ENCODE measurements around the gene ZNF280C. TPM values are rescaled to one million over a fixed set of nuclear protein-coding genes. Genes with fewer than 3 reads are reported as not detected.

Gene ZNF280C
- total and polyA plus RNA-seq, 3 donors from 2014 or later = 12.5 to 34.4 (median 24.5) TPM

DNA sequence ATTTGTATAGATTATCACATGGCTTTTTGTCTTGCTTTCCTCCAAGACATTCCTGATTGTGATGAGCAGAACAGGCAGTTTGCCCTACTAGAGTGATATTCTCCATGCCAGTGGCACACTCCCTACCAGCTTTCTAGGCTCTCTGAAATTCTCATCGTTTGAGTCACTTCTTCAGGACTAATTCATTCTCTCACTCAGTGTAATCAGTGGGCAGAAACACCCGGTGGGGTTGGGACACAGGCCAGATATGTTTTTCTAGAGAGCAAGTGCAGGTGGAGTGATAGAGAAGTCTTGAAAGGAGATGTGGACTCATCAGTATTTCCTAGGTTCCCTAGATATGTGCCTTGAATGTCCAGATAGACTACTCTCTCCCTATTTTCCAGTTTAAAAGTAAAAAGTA is 83.8 kb downstream of the ZNF280C start:
- Histone ChIP-seq H3K4me1 (no peaks in the 10 kb centered on the region), H3K27ac (no peak overlapping the region), H3K9me3 (no peaks in the 10 kb centered on the region), H3K4me3 (no peak overlapping the region), H3K36me3 (ENCODE audit: low read depth, missing control alignments) (no peaks in the 10 kb centered on the region), H3K27me3 (no peaks in the 10 kb centered on the region)
- 57 to 67% methylated on average over 2 of the region's 2 CpGs for WGBS, 2 donors
- TF ChIP-seq, protein P1, sequence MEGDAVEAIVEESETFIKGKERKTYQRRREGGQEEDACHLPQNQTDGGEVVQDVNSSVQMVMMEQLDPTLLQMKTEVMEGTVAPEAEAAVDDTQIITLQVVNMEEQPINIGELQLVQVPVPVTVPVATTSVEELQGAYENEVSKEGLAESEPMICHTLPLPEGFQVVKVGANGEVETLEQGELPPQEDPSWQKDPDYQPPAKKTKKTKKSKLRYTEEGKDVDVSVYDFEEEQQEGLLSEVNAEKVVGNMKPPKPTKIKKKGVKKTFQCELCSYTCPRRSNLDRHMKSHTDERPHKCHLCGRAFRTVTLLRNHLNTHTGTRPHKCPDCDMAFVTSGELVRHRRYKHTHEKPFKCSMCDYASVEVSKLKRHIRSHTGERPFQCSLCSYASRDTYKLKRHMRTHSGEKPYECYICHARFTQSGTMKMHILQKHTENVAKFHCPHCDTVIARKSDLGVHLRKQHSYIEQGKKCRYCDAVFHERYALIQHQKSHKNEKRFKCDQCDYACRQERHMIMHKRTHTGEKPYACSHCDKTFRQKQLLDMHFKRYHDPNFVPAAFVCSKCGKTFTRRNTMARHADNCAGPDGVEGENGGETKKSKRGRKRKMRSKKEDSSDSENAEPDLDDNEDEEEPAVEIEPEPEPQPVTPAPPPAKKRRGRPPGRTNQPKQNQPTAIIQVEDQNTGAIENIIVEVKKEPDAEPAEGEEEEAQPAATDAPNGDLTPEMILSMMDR (IDR thresholded peaks at IDR 0.05) = no peak
- TF ChIP-seq POLR2A (IDR thresholded peaks at IDR 0.05) = no peak
- intact Hi-C loops (cut with DNase I; ENCODE audit: low total_unique reads) = loop anchor here (10.0 kb wide), 1 partner anchor 110 kb away; no protein-coding TSS in a partner anchor
- DNase-seq = no peak

DNA sequence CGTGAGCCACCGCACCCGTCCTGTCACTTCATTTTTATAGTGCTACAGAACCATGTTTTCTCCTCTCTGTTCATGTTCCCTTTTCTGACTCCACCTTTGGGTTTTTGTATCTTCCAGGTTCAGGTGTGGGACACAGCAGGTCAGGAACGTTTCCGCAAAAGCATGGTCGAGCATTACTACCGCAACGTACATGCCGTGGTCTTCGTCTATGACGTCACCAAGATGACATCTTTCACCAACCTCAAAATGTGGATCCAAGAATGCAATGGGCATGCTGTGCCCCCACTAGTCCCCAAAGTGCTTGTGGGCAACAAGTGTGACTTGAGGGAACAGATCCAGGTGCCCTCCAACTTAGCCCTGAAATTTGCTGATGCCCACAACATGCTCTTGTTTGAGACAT is 84.5 kb downstream of the ZNF280C start:
- 88 to 92% methylated on average over 11 of the region's 11 CpGs for WGBS, 2 donors
- TF ChIP-seq, protein P1 (IDR thresholded peaks at IDR 0.05) = no peak
- no peak for TF ChIP-seq POLR2A (IDR thresholded peaks at IDR 0.05)
- intact Hi-C loops (cut with DNase I; ENCODE audit: low total_unique reads) = loop anchor here (10.0 kb wide), 1 partner anchor 109 kb away; no protein-coding TSS in a partner anchor
- Histone ChIP-seq H3K9me3 (no peaks in the 10 kb centered on the region), H3K27ac (no peak overlapping the region), H3K4me1 (no peaks in the 10 kb centered on the region), H3K27me3 (no peaks in the 10 kb centered on the region), H3K4me3 (no peak overlapping the region), H3K36me3 (ENCODE audit: low read depth, missing control alignments) (no peaks in the 10 kb centered on the region)
- DNase-seq = no peak

DNA sequence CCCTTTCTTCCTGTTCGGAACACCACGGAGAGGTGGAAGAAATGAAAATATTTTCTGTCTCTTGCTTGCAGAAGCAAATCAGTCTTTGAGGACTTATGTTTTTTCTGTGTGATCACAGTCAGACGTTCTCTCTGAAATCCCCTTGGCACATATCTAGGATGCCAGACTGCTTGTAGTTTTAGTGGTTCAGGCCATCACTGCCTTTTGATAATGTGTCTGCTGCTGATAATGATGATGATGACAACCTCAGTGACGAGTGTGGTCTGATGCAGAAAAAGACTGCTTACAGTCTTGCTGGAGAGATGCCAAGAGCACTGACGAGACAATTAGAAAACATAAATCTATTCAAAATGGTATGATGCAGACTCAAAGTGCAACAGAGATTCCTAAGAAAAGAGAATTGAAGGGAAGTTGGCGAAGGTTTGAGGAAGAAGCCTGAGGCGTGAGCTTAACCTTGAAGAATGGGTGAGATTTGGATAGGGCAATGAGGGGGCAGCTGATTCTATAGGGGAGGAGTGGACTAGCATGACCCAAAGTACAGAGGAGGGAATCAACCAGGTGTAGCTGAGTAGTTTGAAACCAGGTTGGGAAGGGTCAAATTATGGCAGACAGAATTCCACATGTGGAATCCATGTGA is 89.0 kb downstream of the ZNF280C start:
- no peak for TF ChIP-seq POLR2A (IDR thresholded peaks at IDR 0.05)
- TF ChIP-seq, protein P1 (IDR thresholded peaks at IDR 0.05) = no peak
- WGBS, 2 donors = 50 to 67% methylated on average over 7 of the region's 7 CpGs
- H3K4me1 ChIP-seq = no peaks in the 10 kb centered on the region
- no peak overlapping the region for H3K27ac ChIP-seq
- intact Hi-C loops (cut with DNase I; ENCODE audit: low total_unique reads) = loop anchor here (10.0 kb wide), 1 partner anchor 105 kb away; no protein-coding TSS in a partner anchor
- no peak overlapping the region for H3K4me3 ChIP-seq
- H3K27me3 ChIP-seq = no peaks in the 10 kb centered on the region
- H3K9me3 ChIP-seq = no peaks in the 10 kb centered on the region
- DNase-seq = no peak
- no peaks in the 10 kb centered on the region for H3K36me3 ChIP-seq (ENCODE audit: low read depth, missing control alignments)

DNA sequence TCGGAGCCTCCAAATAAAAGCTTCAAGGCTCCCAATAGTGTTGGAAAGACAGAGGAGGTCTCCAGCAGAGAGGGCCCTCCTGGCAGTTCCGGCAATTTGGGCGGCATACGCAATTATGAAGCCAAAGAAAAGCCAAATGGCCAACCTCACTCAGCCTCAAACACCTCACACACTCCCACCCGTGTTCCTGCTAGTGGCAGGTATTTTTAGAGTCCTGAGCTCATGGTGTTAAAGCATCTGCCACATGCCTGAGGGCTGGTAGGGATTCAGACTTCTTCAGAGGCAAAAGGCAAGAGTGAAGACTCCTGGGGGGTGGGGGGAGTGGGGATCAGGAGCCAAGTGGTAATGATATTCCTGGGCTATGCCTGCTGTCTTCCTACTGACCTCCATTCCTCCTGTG is 89.5 kb downstream of the ZNF280C start:
- Histone ChIP-seq H3K27ac (no peak overlapping the region), H3K36me3 (ENCODE audit: low read depth, missing control alignments) (no peaks in the 10 kb centered on the region), H3K9me3 (no peaks in the 10 kb centered on the region), H3K27me3 (no peaks in the 10 kb centered on the region), H3K4me1 (no peaks in the 10 kb centered on the region), H3K4me3 (no peak overlapping the region)
- TF ChIP-seq, protein P1 (IDR thresholded peaks at IDR 0.05) = no peak
- no peak for TF ChIP-seq POLR2A (IDR thresholded peaks at IDR 0.05)
- WGBS, 2 donors = 50 to 75% methylated on average over 1 to 4 of the region's 5 CpGs
- intact Hi-C loops (cut with DNase I; ENCODE audit: low total_unique reads) = no loop called here
- no peak for DNase-seq

DNA sequence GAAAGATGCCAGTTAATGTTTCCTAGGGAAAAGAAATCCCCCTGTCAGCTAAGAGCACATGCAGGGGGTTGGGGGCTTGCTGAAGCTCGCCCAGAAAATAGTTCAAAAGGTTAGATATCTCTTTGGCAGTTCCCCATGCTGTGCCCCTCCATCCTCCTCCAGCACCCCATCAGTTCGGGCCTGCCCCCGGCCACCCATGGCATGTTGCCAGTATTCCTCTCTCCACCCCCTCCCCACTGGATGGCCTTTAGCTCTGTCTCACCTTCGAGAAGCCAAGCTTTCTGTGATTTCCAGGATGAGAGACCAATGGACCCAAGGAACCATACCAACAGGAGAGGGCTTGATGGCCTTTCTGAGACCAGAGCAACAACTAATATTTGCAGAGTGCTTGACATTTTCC is 91.8 kb downstream of the ZNF280C start:
- H3K27ac ChIP-seq = no peak overlapping the region
- H3K9me3 ChIP-seq = no peaks in the 10 kb centered on the region
- no peaks in the 10 kb centered on the region for H3K36me3 ChIP-seq (ENCODE audit: low read depth, missing control alignments)
- H3K27me3 ChIP-seq = no peaks in the 10 kb centered on the region
- no peak for DNase-seq
- WGBS, 2 donors = 85 to 87% methylated on average over 4 of the region's 4 CpGs
- intact Hi-C loops (cut with DNase I; ENCODE audit: low total_unique reads) = no loop called here
- TF ChIP-seq POLR2A (IDR thresholded peaks at IDR 0.05) = no peak
- TF ChIP-seq, protein P1 (IDR thresholded peaks at IDR 0.05) = no peak
- H3K4me3 ChIP-seq = no peak overlapping the region
- no peaks in the 10 kb centered on the region for H3K4me1 ChIP-seq
